Fibroblast of skin of abdomen (primary cell): Measurements from ENCODE around the gene OR51M1. TPM values are rescaled to one million over a fixed set of nuclear protein-coding genes. Genes with fewer than 3 reads are reported as not detected.
"Not testable (repeated sequence)": the region's sequence is repeated elsewhere in the genome, so short reads cannot be mapped to it uniquely, and the experiment has no call there.

Experiments used
- DNase-seq: peaks from one replicate; pipeline ENCODE4 v3.0.0-alpha.2; 2013
- polyA plus RNA-seq, 2 experiments: library from polyadenylated mRNA; unstranded; fragments of 120-200 nt; gene quantifications; one replicate each; pipeline ENCODE4 v1.2.1, GENCODE V29; 2013; ENCODE audit not compliant: insufficient read length in 2 of 2

Gene OR51M1, protein sequence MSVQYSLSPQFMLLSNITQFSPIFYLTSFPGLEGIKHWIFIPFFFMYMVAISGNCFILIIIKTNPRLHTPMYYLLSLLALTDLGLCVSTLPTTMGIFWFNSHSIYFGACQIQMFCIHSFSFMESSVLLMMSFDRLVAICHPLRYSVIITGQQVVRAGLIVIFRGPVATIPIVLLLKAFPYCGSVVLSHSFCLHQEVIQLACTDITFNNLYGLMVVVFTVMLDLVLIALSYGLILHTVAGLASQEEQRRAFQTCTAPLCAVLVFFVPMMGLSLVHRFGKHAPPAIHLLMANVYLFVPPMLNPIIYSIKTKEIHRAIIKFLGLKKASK
- polyA plus RNA-seq (2013, experiment 1 of 2; ENCODE audit: insufficient read length) = not detected
- polyA plus RNA-seq (2013, experiment 2 of 2; ENCODE audit: insufficient read length) = 0.07 TPM

DNA sequence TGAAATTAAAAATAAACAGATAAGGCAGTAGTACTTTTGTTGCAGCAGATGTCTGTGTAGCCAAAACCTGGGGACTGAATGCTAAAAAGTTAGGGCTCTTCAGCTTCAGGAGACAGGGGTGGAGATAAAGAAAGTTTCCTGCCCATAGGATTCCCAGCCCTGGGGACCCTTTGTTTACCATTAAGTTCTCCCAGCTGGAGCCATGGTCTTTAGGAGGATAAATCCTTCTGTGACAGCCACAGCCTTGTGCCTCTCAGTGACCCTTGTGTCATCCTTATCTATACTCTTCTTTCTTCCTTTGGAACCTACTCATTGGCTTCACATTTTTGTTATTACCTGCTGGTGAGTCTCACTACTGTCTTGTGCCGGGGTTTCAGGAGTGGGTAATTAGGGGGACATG lies at the start of gene OR51M1:
OR51M1 (plus strand) TSS at position 237 of the 400 bp plus-strand sequence. CDS start 5,587 bp downstream, outside the sequence.
- DNase-seq = no peak

- DNase-seq = no peak
Measured at GRCh38 chr11:5335170-5335569, 48.4 kb upstream of the OR51M1 start.

DNA sequence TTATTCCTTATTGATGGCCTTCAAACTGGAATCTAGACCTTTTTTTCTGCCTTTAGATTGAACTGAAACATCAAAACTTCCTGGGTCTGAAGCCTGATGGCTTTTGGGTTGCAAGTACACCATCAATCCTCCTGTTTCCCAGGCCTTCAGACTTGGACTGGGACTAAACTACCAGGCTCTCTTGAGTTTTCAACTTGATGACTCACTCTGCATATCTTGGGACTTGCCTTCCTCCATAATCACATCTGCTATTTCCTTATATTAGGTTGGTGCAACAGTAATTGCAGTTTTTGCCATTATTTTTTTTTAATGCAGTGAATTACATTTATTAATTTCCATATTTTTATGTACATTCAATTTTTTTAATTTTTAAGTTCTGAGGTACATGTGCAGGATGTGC lies 47.3 kb upstream of the OR51M1 start:
- peak; percentile 14 for DNase-seq

GRCh38 chr11:5337253-5337652 lies 46.4 kb upstream of the OR51M1 start:
- not testable (repeated sequence) for DNase-seq

DNA sequence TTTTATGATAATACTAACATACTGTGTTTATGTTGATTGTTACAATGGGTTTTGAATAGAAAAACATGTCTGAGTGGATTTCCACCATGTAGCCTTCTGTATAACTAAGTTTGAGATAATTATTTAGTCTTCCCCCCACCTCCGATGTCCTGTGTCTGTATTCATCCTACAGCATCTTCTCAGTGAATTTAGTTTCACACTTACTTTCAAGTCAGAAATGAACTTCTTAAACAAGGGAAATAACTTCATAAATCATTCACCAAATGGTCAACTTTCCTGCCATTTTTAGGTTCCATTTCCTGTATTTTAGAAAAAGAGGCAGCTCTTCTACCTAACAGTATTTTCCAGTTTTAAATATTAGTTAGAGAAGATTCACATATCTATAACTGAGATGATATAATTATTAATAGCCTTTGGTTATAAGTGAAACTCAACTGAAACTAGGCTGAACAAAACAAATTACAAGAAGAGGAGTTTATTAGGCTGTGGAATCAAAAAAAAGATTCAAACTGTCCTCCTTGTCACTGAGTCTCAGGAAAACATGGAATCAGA lies 43.8 kb upstream of the OR51M1 start:
- no peak for DNase-seq

DNA sequence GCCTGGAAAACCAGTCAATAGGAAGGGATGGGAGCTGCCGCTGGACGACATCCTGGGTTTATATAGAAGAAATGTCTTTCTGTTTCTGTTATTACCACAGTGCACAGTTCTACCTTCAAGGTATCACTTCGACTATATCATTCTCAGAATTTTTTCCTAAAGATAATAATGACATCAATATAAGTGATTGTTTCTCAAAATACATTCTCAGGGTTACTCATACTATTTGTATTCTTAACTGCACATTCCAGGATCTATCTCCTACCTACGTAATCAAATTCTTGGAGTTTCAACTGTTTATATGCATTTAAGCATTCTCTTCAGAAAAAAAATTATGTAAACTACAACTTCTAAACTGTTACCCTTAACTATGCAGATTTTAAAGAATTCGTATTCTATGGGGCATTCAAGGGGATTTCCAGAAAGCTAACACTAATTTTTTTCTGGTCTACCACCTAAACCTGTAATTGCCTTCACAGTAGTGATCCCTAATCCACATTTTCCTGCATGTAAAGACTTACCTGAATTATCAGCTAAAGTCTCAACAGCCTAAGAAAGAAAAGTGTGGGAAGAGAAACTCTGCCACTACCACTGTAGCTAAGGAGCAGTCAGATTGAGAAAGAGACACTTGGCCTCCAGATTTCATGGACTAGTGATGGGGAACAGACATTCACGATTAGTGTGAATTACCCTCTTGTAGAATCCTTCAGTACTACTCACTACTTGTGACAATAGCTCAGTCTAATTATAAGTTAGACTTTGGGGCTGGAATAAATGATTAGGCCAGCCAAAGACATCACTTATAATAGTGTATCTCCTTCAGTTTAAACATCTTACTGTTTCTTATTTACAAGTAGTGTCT lies 39.9 kb upstream of the OR51M1 start, which contains the start of gene OR51B5:
OR51B5 (minus strand) TSS at position 51 of the 862 bp plus-strand sequence; CDS start at position 51, 0 bp downstream.
- DNase-seq = no peak

- no peak for DNase-seq
Measured at GRCh38 chr11:5345831-5346230, 37.8 kb upstream of the OR51M1 start.

- no peak for DNase-seq
Measured at GRCh38 chr11:5348551-5349194, 34.9 kb upstream of the OR51M1 start.

GRCh38 chr11:5349550-5349949 lies 34.1 kb upstream of the OR51M1 start:
- DNase-seq = no peak

DNA sequence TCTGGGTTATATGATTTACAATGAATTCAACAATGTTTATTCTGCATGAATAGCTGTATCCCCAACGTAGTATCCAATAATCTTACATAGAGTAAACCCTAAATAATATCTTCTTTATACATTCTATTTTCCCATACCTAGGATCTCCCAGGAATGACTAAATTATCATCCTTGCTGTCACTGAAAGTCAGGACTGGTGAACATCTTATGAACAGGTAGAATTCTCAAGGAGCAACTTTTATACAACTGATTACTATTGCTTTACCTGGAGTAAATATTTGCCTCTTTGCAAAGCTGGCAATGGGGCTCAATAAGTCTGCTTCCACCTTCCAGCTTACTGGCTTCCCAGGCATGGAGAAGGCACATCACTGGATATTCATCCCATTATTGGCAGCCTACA lies 32.4 kb upstream of the OR51M1 start, which contains the start of gene OR51B6:
OR51B6 (plus strand) TSS at position 301 of the 400 bp plus-strand sequence; CDS start at position 301, 0 bp downstream.
- no peak for DNase-seq

DNA sequence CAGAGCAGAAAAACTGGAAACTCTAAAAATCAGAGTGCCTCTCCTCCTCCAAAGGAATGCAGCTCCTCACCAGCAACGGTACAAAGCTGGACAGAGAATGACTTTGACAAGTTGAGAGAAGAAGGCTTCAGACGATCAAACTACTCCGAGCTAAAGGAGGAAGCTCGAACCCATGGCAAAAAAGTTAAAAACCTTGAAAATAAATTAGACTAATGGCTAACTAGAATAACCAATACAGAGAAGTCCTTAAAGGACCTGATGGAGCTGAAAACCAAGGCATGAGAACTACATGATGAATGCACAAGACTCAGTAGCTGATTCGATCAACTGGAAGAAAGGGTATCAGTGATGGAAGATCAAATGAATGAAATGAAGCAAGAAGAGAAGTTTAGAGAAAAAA lies 27.6 kb upstream of the OR51M1 start:
- not testable (repeated sequence) for DNase-seq

GRCh38 chr11:5362017-5362625 lies 21.5 kb upstream of the OR51M1 start:
- DNase-seq = no peak

DNA sequence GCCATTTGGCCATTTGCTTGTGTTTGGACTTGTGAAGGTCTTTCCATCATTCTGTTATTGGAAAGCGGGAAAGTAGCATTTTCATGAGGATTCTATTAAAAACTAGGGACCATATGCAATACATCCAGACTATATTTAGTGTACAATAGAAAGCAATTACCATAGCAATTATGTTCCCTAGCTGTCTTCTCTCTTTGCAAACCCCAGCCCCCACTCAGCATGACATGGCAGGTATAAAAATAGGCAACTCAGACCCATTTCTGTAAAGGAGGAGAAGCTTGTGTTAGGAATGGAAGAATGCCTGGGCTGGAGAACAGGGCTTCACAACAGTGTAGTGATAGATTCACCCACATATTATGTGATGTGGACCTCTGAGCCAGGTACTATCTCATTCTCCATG lies 19.9 kb upstream of the OR51M1 start:
- no peak for DNase-seq

GRCh38 chr11:5364214-5364613 lies 19.4 kb upstream of the OR51M1 start:
- DNase-seq = peak; percentile 90

- DNase-seq = not testable (repeated sequence)
Measured at GRCh38 chr11:5366365-5366764, 17.2 kb upstream of the OR51M1 start.

DNA sequence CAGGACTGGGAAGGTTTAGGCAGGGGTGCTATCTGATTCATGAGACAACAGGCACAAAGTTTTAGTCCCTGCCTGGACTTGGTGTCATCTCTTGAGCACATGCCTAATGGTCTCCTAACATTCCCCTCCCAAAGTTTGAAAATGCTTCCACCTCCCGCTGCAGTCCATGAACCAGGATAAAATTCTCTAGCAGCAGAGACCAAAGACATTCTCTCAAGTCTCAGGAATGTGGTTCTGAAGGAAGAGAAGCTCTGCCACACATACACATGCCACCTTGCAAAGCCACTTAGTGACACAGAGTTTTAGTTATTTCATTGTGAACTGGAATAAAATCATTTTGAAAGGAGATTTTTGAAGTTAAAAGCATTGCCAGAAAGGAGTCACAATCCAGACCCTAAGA lies 16.8 kb upstream of the OR51M1 start:
- DNase-seq = peak; percentile 22

- peak; percentile 85 for DNase-seq
Measured at GRCh38 chr11:5367448-5368074, 16.1 kb upstream of the OR51M1 start.

GRCh38 chr11:5368502-5369043 lies 15.0 kb upstream of the OR51M1 start:
- no peak for DNase-seq

GRCh38 chr11:5369789-5370188 lies 13.8 kb upstream of the OR51M1 start:
- DNase-seq = peak; percentile 69

GRCh38 chr11:5380740-5381342 lies 2.8 kb upstream of the OR51M1 start:
- DNase-seq = peak; percentile 57

GRCh38 chr11:5384335-5384734 lies 723 bp downstream of the OR51M1 start:
- no peak for DNase-seq
